Transverse colon (tissue), 4 donors: ENCODE data around the gene DNAJA2. TPM values are rescaled to one million over a fixed set of nuclear protein-coding genes. Genes with fewer than 3 reads are reported as not detected.
A peak's percentile ranks its signal among the peaks of the same experiment; 100 is the strongest.

Source experiments
- DNase-seq: peaks from one replicate; pipeline ENCODE4 v3.0.0-alpha.2; 2019
- H3K27ac ChIP-seq, 4 donors: fragments of 200-600 bp; sonication (generic); 2 replicates each; pipeline ENCODE4 v1.5.1; 2016 to 2018; ENCODE audit warnings: inconsistent platforms in 4 of 4
- H3K27me3 ChIP-seq: fragments of 200-600 bp; sonication (generic); 2 replicates; pipeline ENCODE4 v1.5.1; 2017; ENCODE audit warnings: inconsistent platforms
- H3K36me3 ChIP-seq, 4 donors: fragments of 200-600 bp; sonication (generic); 2 replicates each; pipeline ENCODE4 v1.5.1; 2017 to 2019; ENCODE audit warnings: inconsistent platforms in 4 of 4
- H3K4me1 ChIP-seq, 4 donors: fragments of 200-600 bp; sonication (generic); 2 replicates each; pipeline ENCODE4 v1.5.1; 2017 to 2020; ENCODE audit warnings: inconsistent platforms in 4 of 4
- H3K4me3 ChIP-seq, 4 donors: fragments of 200-600 bp; sonication (generic); 1 replicate in 1 of 4; 2 replicates in 3 of 4; pipeline versions ENCODE4 v1.5.1 to v1.6.1; 2017 to 2019; ENCODE audit warnings: inconsistent platforms in 4 of 4
- H3K9me3 ChIP-seq, 2 donors: fragments of 200-600 bp; sonication (generic); 2 replicates each; pipeline ENCODE4 v1.5.1; 2017 to 2019; ENCODE audit warnings: inconsistent platforms in 2 of 2
- CTCF ChIP-seq, 5 experiments: fragments of 200-600 bp in 3 of 5; fragments of 450-650 bp in 2 of 5; sonication (generic) in 3 of 5; IDR thresholded peaks; 1 replicate in 2 of 5; 2 replicates in 3 of 5; pipeline ENCODE4 v1.5.1; 2016 to 2017; ENCODE audit warnings: antibody characterized with exemption in 5 of 5, inconsistent platforms in 3 of 5, mild to moderate bottlenecking in 2 of 5, moderate library complexity in 1 of 5
- EP300 ChIP-seq: sonication (generic); formaldehyde crosslinking; IDR thresholded peaks from one replicate; pipeline ENCODE4 v1.6.1; 2017; ENCODE audit warnings: antibody characterized with exemption, low read depth
- POLR2A ChIP-seq: fragments of 450-650 bp; IDR thresholded peaks from one replicate; pipeline ENCODE4 v1.6.1; 2016; ENCODE audit warnings: antibody characterized with exemption, mild to moderate bottlenecking, moderate library complexity
- POLR2AphosphoS5 ChIP-seq, 3 donors: sonication (generic); formaldehyde crosslinking; IDR thresholded peaks; one replicate each; pipeline ENCODE4 v1.6.1; 2016; ENCODE audit warnings: antibody characterized with exemption in 3 of 3
- WGBS, 2 donors: methylation state at CpG; one replicate each; pipeline ENCODE4 v1.1.5; 2018; ENCODE audit warnings: low coverage in 1 of 2; 5-methylcytosine and 5-hydroxymethylcytosine counted together
- in situ Hi-C, 4 donors: fragments of 200-750 bp; cut with MboI; loops; one replicate each; pipeline versions ENCODE4 v1.15.0 to v1.15.1; 2017; ENCODE audit warnings: low sequenced_read_pairs in 3 of 4, low pct_ligation_motif_present in 1 of 4, low pct_unique_long_range_greater_than_20kb in 1 of 4
- intact Hi-C: fragments of 100-400 bp; cut with DNase I; formaldehyde crosslinking; loops from one replicate; pipeline ENCODE4 v1.15.1; 2023; ENCODE audit warnings: low total_unique reads
- total RNA-seq, 4 donors: library from RNA; depleted of rRNA; stranded (reverse); fragments of >200 nt; gene quantifications; one replicate each; pipeline ENCODE4 v1.1.0, GENCODE V29; 2016

Gene DNAJA2
- total RNA-seq, 4 donors from 2014 or later = 17.1 to 53.2 (median 39.2) TPM

GRCh38 chr16:46908540-46909372 is 64.7 kb downstream of the DNAJA2 start:
- in situ Hi-C loops (no loop called here), intact Hi-C loops (loop anchor here (2.0 kb wide), 1 partner anchor 56 kb away; no protein-coding TSS in a partner anchor)
- 47 to 53% methylated on average over 3 to 6 of the region's 6 CpGs for WGBS, 2 donors
- Histone ChIP-seq H3K9me3 (no peaks in the 10 kb centered on the region), H3K4me3 (no peak overlapping the region), H3K27me3 (no peaks in the 10 kb centered on the region), H3K36me3 (no peaks in the 10 kb centered on the region), H3K4me1 (peaks cover 0 to 10% (median 9%) of the 10 kb centered on the region in 4 donors), H3K27ac (no peak overlapping the region)
- peak; percentile 47 for DNase-seq
- TF ChIP-seq CTCF (IDR thresholded peaks at IDR 0.05) = peak; percentile 67 to 89 (median 81)
- TF ChIP-seq POLR2A = no peak

GRCh38 chr16:46907061-46907774 is 66.3 kb downstream of the DNAJA2 start:
- Histone ChIP-seq H3K27ac (no peak overlapping the region), H3K4me1 (peaks cover 0 to 20% (median 16%) of the 10 kb centered on the region in 4 donors), H3K4me3 (no peak overlapping the region), H3K27me3 (no peaks in the 10 kb centered on the region), H3K36me3 (no peaks in the 10 kb centered on the region), H3K9me3 (no peaks in the 10 kb centered on the region)
- in situ Hi-C loops = no loop called here
- WGBS, 2 donors = 70 to 92% methylated on average over 2 to 12 of the region's 12 CpGs
- DNase-seq = no peak
- no peak for TF ChIP-seq CTCF (IDR thresholded peaks at IDR 0.05)
- no peak for TF ChIP-seq EP300
- TF ChIP-seq POLR2A = no peak
- TF ChIP-seq POLR2AphosphoS5 (IDR thresholded peaks at IDR 0.05) = no peak
- intact Hi-C loops = no loop called here

- peaks cover 0 to 20% (median 16%) of the 10 kb centered on the region in 4 donors for H3K4me1 ChIP-seq
- 97% methylated on average over 5 to 12 of the region's 12 CpGs for WGBS, 2 donors
- no peak for DNase-seq
- H3K27me3 ChIP-seq = no peaks in the 10 kb centered on the region
- in situ Hi-C loops = no loop called here
- H3K4me3 ChIP-seq = no peak overlapping the region
- intact Hi-C loops = no loop called here
- H3K36me3 ChIP-seq = no peaks in the 10 kb centered on the region
- H3K27ac ChIP-seq = no peak overlapping the region
- H3K9me3 ChIP-seq = no peaks in the 10 kb centered on the region
- TF ChIP-seq POLR2A (no peak), CTCF (IDR thresholded peaks at IDR 0.05) (no peak), EP300 (no peak), POLR2AphosphoS5 (IDR thresholded peaks at IDR 0.05) (no peak)
These were observed 67.0 kb downstream of the DNAJA2 start for GRCh38 chr16:46906360-46907060.

Other genes starting within 250 kb of the DNAJA2 start
- gene MYLK3, start 225.3 kb downstream of the DNAJA2 start, total RNA-seq = not detected
- gene C16orf87, start 142.5 kb downstream of the DNAJA2 start, total RNA-seq = 10 to 100 TPM in 1 of 4 donors, 1 to 10 TPM in 1, under 1 TPM in 2; 0.20 to 10.6 (median 4.4) TPM
- 10 to 100 TPM; 10.9 to 29.5 (median 16.9) TPM for gene GPT2, start 89.3 kb downstream of the DNAJA2 start, total RNA-seq
- gene NETO2, start 170.3 kb upstream of the DNAJA2 start, total RNA-seq = 10 to 100 TPM in 3 of 4 donors, 1 to 10 TPM in 1; 5.0 to 31.7 (median 15.9) TPM